Skin epidermis (tissue), 12 donors: ENCODE measurements around the gene TTN.
A peak's percentile ranks its signal among the peaks of the same experiment; 100 is the strongest.
"Not testable (repeated sequence)": the region's sequence is repeated elsewhere in the genome, so short reads cannot be mapped to it uniquely, and the experiment has no call there.

Source experiments
- H3K27ac ChIP-seq, 21 experiments: fragments of 200-600 bp; sonication (generic) in 11 of 21; one replicate each; pipeline ENCODE4 v1.5.0; 2020; ENCODE audit warnings: mild to moderate bottlenecking in 3 of 21, inconsistent platforms in 2 of 21, moderate library complexity in 2 of 21
- H3K4me3 ChIP-seq, 7 experiments: fragments of 200-600 bp; sonication (generic) in 2 of 7; one replicate each; pipeline ENCODE4 v1.5.0; 2020; ENCODE audit warnings: inconsistent platforms in 2 of 7, mild to moderate bottlenecking in 2 of 7, moderate library complexity in 1 of 7

Gene TTN

DNA sequence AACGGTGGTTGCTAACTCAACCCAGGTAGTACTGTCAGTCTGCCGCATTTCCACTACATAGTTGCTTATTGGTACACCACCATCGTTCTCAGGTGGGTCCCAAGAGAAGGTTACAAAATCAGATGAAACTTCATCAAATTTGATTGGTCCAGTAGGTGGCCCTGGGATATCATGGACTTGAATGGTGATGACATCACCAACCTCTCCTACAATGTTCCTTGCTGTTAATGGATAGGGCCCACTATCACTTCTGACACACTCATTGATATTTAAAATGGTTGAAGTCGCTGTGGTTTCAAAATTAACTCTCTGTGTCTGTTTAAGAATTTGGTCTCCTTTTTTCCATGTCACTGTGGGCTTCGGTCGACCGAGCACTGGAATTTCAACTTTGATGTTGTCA is 232.4 kb downstream of the TTN start:
- H3K4me3 ChIP-seq: no peak overlapping the region
- H3K27ac ChIP-seq: no peak overlapping the region

DNA sequence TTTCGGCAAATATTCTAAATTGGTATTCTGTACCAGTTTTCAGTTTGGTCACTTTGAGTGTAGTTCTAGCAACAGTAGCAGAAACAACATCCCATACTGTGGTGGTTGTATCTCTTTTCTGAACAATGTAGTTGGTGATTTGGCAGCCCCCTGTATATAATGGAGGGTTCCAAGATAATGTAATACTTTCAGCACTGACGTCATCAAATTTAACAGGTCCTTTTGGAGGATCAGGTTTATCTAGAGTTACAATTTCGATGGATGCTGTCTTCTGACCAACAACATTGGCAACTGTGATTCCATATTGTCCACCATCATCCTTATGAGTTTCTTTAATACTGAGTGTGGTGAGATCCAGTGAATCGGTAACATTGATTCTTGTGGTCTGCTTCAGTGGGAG is 239.0 kb downstream of the TTN start:
- H3K27ac ChIP-seq: no peak overlapping the region
- no peak overlapping the region for H3K4me3 ChIP-seq

DNA sequence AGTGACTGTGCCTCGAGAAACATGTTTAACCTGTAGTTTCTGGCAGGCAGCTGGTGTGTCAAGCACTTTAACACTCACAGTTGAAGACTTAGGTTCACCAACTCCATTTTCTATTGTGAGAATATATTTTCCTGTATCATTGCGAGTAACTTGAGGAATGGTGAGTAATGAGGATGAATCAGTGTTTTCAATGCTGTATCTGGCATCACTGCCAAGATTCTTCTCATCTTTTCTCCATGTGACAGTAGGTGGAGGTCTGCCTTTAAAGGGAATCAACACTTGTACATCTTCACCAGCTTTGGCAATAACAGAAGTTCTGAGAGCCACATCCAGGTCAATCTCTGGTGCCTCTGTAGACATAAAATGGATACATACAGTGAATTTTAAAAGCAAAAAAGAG is 254.2 kb downstream of the TTN start:
- Histone ChIP-seq H3K27ac (no peak overlapping the region), H3K4me3 (no peak overlapping the region)

GRCh38 chr2:178550352-178550751 is 256.9 kb downstream of the TTN start:
- no peak overlapping the region for H3K4me3 ChIP-seq
- H3K27ac ChIP-seq: no peak overlapping the region

DNA sequence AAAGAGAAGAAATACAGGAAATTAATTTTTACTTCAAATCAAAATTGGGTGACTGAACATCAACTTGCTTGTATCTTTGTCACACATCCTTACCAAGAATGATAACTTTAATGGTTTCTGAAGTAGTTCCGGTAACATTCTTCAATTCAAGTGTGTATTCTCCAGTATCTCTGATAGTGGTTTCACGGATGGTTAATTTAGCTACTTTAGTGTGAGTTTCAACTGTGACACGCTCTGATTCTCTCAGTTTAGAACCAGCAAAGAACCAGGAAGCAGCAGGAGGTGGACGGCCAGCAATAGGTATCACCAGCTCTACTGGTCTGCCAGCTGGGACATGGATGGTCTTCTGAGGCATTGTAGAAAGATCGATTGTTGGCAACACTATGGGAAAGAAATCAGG is 264.7 kb downstream of the TTN start:
- H3K27ac ChIP-seq: no peak overlapping the region
- no peak overlapping the region for H3K4me3 ChIP-seq

GRCh38 chr2:178542161-178542560 is 265.1 kb downstream of the TTN start:
- no peak overlapping the region for H3K27ac ChIP-seq
- no peak overlapping the region for H3K4me3 ChIP-seq

DNA sequence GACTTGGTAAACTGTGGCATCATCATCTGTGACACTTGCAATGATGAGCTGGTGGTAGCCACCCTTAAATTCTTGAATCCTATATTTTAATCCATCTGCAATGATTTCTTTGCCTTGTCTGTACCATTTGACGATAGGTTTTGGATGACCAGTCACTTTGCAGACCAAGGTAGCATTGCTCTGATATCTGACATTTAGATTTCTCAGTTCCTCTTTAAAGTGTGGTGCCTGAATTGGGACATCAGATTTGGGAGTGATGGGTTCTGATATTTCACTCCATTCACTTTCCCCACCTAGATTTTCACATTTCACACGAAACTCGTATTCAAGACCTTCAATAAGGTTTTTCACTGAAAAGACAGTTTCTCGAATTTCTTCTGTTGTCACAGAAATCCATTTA is 271.2 kb downstream of the TTN start:
- H3K4me3 ChIP-seq: no peak overlapping the region
- no peak overlapping the region for H3K27ac ChIP-seq

DNA sequence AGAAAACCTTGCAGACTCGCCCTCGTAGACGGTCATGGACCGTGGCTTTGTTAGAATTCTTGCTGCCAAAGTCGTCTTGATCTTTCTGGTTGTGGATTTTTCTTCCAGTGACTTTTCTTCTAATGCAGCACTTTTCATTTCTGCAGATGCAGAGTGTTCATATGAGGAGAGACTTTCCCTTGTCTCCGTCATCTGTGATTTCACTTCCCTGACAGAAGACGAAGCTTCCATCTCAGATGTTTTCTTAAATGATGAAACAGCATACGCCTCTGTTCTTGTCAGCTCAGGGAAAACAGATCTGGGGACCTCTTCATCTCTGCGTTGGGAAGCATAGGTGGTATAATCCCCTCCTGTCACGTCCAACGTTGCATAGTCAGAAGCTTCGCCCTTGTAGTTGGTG is 276.1 kb downstream of the TTN start:
- no peak overlapping the region for H3K4me3 ChIP-seq
- H3K27ac ChIP-seq: no peak overlapping the region

- Histone ChIP-seq H3K4me3 (no peak overlapping the region), H3K27ac (no peak overlapping the region)
Measured at GRCh38 chr2:178530625-178531142, 276.5 kb downstream of the TTN start.

GRCh38 chr2:178530131-178530530 is 277.1 kb downstream of the TTN start:
- no peak overlapping the region for H3K4me3 ChIP-seq
- no peak overlapping the region for H3K27ac ChIP-seq

GRCh38 chr2:178529194-178529593 is 278.0 kb downstream of the TTN start:
- H3K27ac ChIP-seq: no peak overlapping the region
- no peak overlapping the region for H3K4me3 ChIP-seq

- Histone ChIP-seq H3K27ac (no peak overlapping the region), H3K4me3 (no peak overlapping the region)
Measured at GRCh38 chr2:178528647-178529046, 278.6 kb downstream of the TTN start.

DNA sequence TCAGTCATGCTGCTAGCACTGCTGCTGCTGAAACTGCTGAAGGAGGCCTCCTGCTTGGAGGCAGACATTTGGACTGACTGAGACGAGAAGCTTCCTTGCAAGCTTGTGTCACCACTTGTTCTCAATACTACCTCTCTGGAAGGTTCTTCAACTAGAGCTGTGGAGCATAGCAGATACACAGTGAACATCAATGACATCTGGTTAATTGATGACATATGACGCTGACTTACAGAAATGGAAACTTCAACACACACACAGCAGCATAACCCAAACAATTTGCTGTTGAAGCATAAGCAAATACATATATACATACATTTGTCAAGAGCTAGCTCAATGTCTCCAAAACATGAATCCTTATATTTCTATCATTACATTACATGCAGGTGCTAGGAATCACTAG is 279.6 kb downstream of the TTN start:
- Histone ChIP-seq H3K27ac (no peak overlapping the region), H3K4me3 (no peak overlapping the region)

- no peak overlapping the region for H3K27ac ChIP-seq
- no peak overlapping the region for H3K4me3 ChIP-seq
Measured at GRCh38 chr2:178526256-178526655, 281.0 kb downstream of the TTN start.

GRCh38 chr2:178525460-178525859 is 281.8 kb downstream of the TTN start:
- H3K4me3 ChIP-seq, H3K27ac ChIP-seq: not testable (repeated sequence)

- H3K27ac ChIP-seq, H3K4me3 ChIP-seq: not testable (repeated sequence)
Measured at GRCh38 chr2:178525010-178525409, 282.2 kb downstream of the TTN start.

GRCh38 chr2:178523596-178524134 is 283.6 kb downstream of the TTN start:
- peak overlapping the region in 19 of 21 experiments; percentile 33 to 91 (median 79) for H3K27ac ChIP-seq
- peak overlapping the region; percentile 41 to 74 (median 63) for H3K4me3 ChIP-seq

DNA sequence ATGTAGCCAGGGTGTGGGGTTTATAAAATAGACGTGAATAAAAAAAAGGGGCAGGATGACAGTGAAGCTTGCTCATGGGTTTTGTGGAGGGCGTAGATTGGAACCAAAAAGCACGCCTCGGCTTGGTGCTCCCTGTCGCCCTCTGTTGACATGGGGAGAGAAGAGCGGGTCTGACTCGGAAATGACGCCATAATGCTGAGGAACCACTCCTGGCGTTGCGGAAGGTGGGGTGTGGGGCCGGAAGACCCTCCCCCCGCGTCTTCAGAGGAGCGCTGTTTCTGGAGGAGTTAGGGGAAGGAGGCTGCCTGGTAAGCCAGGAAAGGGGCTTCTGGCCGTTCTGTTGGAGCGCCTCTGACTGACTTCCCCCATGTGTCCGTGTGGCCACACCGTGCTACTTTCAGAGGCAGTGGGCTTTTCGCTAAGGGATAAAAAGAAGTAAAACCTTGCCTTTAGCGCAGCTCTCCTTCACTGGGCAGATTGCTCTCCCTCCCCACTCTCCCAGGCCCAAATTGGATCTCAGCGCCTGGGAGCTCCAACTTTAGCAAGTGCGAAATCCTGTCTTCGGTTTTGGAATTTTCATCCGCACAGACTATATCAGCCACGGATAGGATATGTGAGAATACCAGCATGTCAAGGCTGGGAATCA is 284.1 kb downstream of the TTN start:
- Histone ChIP-seq H3K27ac (peak overlapping the region in 20 of 21 experiments; percentile 33 to 91 (median 79)), H3K4me3 (peak overlapping the region; percentile 41 to 74 (median 63))

DNA sequence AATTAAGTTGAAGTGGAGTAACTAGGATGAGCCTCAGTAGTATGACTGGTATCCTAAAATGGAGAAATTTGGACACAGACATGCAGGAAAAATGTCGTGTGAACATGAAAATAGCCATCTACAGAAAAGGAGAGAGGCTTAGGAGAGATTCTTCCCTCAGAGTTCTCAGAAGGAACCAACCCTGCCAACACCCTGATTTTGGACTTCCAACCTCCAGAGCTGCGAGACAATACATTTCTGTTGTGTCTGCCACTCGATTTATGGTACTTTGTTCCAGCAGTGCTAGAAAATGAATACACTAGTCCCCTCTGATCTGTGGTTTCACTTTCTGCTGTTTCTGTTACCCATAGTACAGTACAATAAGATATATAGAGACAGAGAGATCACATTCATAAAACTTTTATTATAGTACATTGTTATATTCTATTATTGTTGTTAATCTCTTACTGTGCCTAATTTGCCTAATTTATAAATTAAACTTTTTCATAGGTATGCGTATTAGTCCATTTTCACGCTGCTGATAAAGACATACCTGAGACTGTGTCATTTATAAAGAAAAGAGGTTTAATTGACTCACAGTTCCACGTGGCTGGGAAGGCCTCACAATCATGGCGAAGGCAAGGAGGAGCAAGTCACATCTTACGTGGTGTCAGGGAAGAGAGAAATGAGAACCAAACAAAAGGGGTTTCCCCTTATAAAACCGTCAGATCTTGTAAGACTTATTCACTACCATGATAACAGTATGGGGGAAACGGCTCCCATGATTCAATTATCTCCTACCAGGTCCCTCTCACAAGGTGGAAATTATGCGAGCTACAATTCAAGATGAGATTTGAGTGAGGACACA is 285.7 kb downstream of the TTN start:
- H3K4me3 ChIP-seq: no peak overlapping the region
- no peak overlapping the region for H3K27ac ChIP-seq

DNA sequence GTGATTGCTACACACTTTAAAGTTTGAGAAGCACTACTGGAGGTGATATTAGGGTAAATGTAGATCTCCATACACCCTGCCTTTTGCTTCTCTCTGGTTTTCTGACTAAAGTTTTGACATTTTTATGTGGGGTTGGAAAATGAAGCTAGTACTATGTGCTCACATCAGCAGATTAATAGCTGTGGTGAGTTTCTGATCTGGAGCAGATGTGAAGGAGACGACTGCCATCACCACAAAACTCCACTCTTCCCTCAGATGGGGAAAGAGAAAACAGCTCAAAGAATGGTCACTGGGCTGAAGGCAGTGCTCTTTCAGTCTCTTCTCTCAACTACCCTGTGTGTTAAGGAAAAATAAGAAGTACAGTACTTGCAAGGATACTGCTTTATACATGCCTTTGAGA is 289.7 kb downstream of the TTN start:
- Histone ChIP-seq H3K27ac (peak overlapping the region in 1 of 21 experiments; percentile 23), H3K4me3 (no peak overlapping the region)

DNA sequence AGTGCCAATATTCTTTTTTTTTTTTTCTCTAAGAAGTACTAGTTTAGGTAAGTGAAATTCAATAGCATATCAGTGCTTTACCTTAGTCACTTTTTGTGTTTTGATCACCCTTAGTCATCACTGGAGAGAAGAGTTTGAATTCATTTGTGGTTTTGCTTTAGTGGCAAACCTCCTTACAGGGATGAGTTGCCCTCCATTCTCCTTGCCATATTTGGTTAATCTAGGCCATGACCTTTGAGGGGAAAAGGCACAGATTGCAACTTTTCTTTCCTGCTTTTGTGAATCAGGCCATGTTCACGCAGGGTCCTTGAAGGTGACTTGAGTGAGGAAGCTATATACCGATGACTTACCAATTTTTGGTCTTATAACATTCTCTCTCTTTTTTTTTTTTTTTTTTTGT is 292.6 kb downstream of the TTN start:
- no peak overlapping the region for H3K4me3 ChIP-seq
- H3K27ac ChIP-seq: no peak overlapping the region
